NCI-H1417 treated with DMSO at 0.1 percent for 48 hours (cell line): ENCODE data around the gene NDST4.

ENCODE experiments used
- DNase-seq: peaks from one replicate; lab custom pipeline; 2025; lab: John Stamatoyannopoulos, UW

The NDST4 gene

GRCh38 chr4:114785570-114785969, 327.9 kb downstream of the NDST4 start:
- DNase-seq = no peak

DNA sequence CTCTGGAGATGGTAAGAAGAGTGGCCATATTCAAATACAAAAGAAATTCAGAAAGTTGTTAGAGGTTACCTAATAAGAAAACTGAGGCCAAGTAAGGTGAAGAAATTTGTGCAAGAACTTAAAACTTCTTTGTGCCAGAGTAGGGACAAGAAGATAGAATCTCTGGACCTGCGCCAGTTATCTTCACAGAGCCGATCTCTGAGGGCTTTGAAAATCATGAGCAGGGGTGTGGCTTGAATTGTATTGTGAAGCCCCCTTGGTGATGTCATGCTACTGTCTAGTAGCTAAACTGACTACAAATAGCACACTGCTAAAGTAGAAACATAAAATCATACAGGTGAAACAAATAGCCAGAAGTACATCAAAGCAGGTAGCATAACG, 330.2 kb downstream of the NDST4 start:
- no peak for DNase-seq

DNA sequence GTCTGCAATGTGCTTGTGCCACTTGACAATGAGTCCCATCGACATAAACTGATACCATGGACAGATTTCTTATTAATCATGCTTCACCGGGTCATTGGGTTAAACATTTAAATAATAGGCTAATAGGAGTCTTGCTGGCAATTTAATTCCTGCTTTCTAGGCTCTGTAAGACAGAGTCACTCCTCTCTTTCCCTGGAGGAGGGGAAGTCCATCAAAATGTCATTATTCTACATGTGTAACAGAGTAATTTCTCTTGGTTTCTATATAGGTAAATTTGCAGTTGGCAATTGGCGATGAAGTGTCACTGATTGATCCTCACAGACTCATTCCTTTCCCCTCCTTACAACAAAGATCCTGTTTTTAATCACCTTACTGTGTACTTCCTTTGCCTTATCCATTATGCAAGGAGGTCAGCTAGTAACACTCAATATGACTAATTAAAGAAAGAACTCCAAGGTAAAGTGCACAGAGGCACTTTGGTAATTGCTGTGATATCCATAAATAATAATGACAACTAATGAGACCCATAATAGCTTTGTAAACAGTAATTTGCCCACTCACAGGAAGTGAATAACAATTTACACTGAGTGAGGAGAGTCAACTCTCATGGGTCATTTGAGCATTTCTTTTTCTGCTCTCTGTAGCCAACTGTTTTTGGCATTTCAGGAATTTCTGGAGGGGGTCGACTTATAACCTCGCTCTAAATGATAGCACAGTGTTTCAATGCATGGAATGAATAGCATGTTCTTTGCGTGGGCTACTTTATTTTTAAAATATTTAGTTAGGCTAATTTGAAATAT, 330.8 kb downstream of the NDST4 start:
- peak; percentile 92 for DNase-seq

DNA sequence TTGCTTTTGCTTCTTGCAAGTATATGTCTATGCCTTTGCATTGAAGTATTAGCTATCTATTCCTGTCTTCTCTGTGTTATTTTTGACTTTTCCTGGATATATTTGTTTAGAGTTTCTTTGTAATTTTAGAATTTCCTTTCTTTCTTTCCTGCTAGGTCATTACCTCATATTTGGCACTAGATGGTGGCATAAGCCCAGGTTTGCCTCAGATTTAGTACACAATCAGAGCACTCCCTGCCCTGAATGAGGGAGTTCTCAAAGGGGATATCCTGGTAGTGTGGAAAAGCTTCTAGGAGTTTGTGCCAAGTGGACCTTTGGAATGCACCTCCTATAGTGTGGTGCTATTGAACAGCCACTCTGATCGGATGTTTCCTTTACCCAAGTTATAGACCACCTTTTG, 333.2 kb downstream of the NDST4 start:
- no peak for DNase-seq
